HepG2 (cell line): ENCODE measurements around the gene GUCY2F. TPM values are rescaled to one million over a fixed set of nuclear protein-coding genes. Genes with fewer than 3 reads are reported as not detected.

ENCODE experiments used
- ATAC-seq: fragments of 200-7000 bp; cut with Tn5 transposase; 3 replicates; pipeline ENCODE4 v1.9.1; 2020; ENCODE audit warnings: mild to moderate bottlenecking, moderate library complexity
- BruUV-seq: library from RNA; stranded (reverse); fragments of 400-500 nt; replicated peaks from 2 replicates; lab custom pipeline; 2021; lab: Mats Ljungman, UMichigan
- CTCF ChIA-PET: fragments of 300-600 bp; formaldehyde crosslinking; extraction: SDS; loops from one replicate; lab custom pipeline; 2021; ENCODE audit warnings: low total read pairs, inconsistent platforms, low intra/inter-chr PET ratio; lab: Yijun Ruan, JAX
- POLR2A ChIA-PET: fragments of 350-600 bp; sonication (Branson Sonifier 250); formaldehyde crosslinking; loops from one replicate; lab custom pipeline; 2020; ENCODE audit warnings: antibody characterized with exemption, inconsistent platforms; lab: Yijun Ruan, JAX
- DNase-seq: peaks from one replicate; pipeline ENCODE4 v3.0.0-alpha.2; 2015; ENCODE audit warnings: low spot score
- FAIRE-seq: peaks from 3 replicates; lab custom pipeline; 2011; peaks lifted over from hg19 to GRCh38; lab: Jason Lieb, UNC
- H2AFZ ChIP-seq: one replicate; pipeline ENCODE4 v1.6.1; 2011; ENCODE audit warnings: low read length, inconsistent platforms
- H3K27ac ChIP-seq: fragments of 300-600 bp; 3 replicates; pipeline ENCODE4 v1.8.0; 2011; ENCODE audit warnings: mixed run types, mild to moderate bottlenecking, mixed read lengths, low read length, inconsistent platforms; ENCODE audit not compliant: insufficient read depth; ENCODE audit errors: extremely low read length
- H3K27me3 ChIP-seq, 2 experiments: fragments of 200-600 bp in 1 of 2; 2 replicates in 1 of 2; 3 replicates in 1 of 2; pipeline versions ENCODE4 v1.6.0 to v1.8.0; 2011; ENCODE audit warnings: low read length in 2 of 2, mild to moderate bottlenecking in 2 of 2, moderate library complexity in 2 of 2, inconsistent platforms in 1 of 2; ENCODE audit not compliant: insufficient read depth in 2 of 2, control insufficient read depth in 1 of 2
- H3K36me3 ChIP-seq, 2 experiments: fragments of 200-600 bp in 1 of 2; replicated peaks in 1 of 2; 2 replicates in 1 of 2; 3 replicates in 1 of 2; pipeline versions ENCODE4 v1.5.1 to v1.8.0; 2011; ENCODE audit warnings: low read length in 2 of 2, inconsistent platforms in 1 of 2; ENCODE audit not compliant: insufficient read depth in 2 of 2, control insufficient read depth in 1 of 2
- H3K4me1 ChIP-seq: 2 replicates; pipeline ENCODE4 v1.5.1; 2012; ENCODE audit warnings: low read length, inconsistent platforms; ENCODE audit not compliant: insufficient read depth
- H3K4me2 ChIP-seq: 2 replicates; pipeline ENCODE4 v1.6.0; 2011; ENCODE audit warnings: low read depth, low read length, inconsistent platforms
- H3K4me3 ChIP-seq, 3 experiments: fragments of 200-600 bp in 1 of 3; sonication (generic), shearing (Covaris generic) in 1 of 3; replicated peaks in 1 of 3; 2 replicates each; pipeline ENCODE4 v1.5.1; 2011 to 2016; ENCODE audit warnings: low read length in 3 of 3, inconsistent platforms in 2 of 3, low read depth in 2 of 3, mild to moderate bottlenecking in 2 of 3, control low read depth in 1 of 3, mixed read lengths in 1 of 3; ENCODE audit not compliant: insufficient read depth in 1 of 3
- H3K79me2 ChIP-seq: one replicate; pipeline ENCODE4 v1.6.1; 2011; ENCODE audit warnings: low read length, inconsistent platforms; ENCODE audit not compliant: insufficient read depth
- H3K9ac ChIP-seq: 2 replicates; pipeline ENCODE4 v1.6.0; 2011; ENCODE audit warnings: mild to moderate bottlenecking, low read depth, low read length, inconsistent platforms; ENCODE audit not compliant: insufficient read depth
- H3K9me3 ChIP-seq: 2 replicates; pipeline ENCODE4 v1.5.1; 2012; ENCODE audit warnings: mild to moderate bottlenecking, low read length
- H4K20me1 ChIP-seq: 2 replicates; pipeline ENCODE4 v1.6.0; 2011; ENCODE audit warnings: inconsistent platforms, mild to moderate bottlenecking, low read length, moderate library complexity; ENCODE audit not compliant: insufficient read depth
- AGO1 ChIP-seq: fragments of 200-400 bp; formaldehyde crosslinking; IDR thresholded peaks from 2 replicates; pipeline ENCODE4 v1.6.1; 2017; ENCODE audit warnings: mild to moderate bottlenecking, low read depth, low read length, moderate library complexity; ENCODE audit not compliant: poor library complexity, severe bottlenecking
- ARNTL ChIP-seq: sonication (generic); formaldehyde crosslinking; IDR thresholded peaks from 2 replicates; pipeline ENCODE4 v1.4.0; 2020; ENCODE audit warnings: mild to moderate bottlenecking, missing genetic modification reagents
- MIER2 ChIP-seq: IDR thresholded peaks from 2 replicates; pipeline ENCODE4 v1.6.1; 2016; ENCODE audit warnings: missing biosample characterization, missing genetic modification reagents
- RARG ChIP-seq: sonication (generic); formaldehyde crosslinking; IDR thresholded peaks from 2 replicates; pipeline ENCODE4 v1.4.0; 2020; ENCODE audit warnings: low read depth, mild to moderate bottlenecking, missing genetic modification reagents
- RFX1 ChIP-seq: fragments of 450-650 bp; IDR thresholded peaks from 2 replicates; pipeline ENCODE4 v1.6.1; 2017
- ZBTB42 ChIP-seq: sonication (generic); formaldehyde crosslinking; IDR thresholded peaks from 2 replicates; pipeline ENCODE4 v1.5.0; 2020; ENCODE audit warnings: mild to moderate bottlenecking, missing genetic modification reagents
- ZNF367 ChIP-seq: sonication (generic); formaldehyde crosslinking; IDR thresholded peaks from 2 replicates; pipeline ENCODE4 v1.4.0; 2020; ENCODE audit warnings: missing genetic modification reagents, borderline replicate concordance
- ZNF550 ChIP-seq: sonication (generic); formaldehyde crosslinking; IDR thresholded peaks from 2 replicates; pipeline ENCODE4 v1.4.0; 2020; ENCODE audit warnings: mild to moderate bottlenecking, missing genetic modification reagents, borderline replicate concordance
- ZNF564 ChIP-seq: sonication (generic); formaldehyde crosslinking; IDR thresholded peaks from 2 replicates; pipeline ENCODE4 v1.8.1; 2023; ENCODE audit warnings: mild to moderate bottlenecking, missing genetic modification reagents
- ZNF672 ChIP-seq: sonication (generic); formaldehyde crosslinking; IDR thresholded peaks from 2 replicates; pipeline ENCODE4 v1.8.1; 2022; ENCODE audit warnings: missing genetic modification reagents
- ZSCAN20 ChIP-seq: sonication (generic); formaldehyde crosslinking; IDR thresholded peaks from 2 replicates; pipeline ENCODE4 v1.4.0; 2020; ENCODE audit warnings: missing genetic modification reagents, mild to moderate bottlenecking, borderline replicate concordance
- WGBS: methylation state at CpG from one replicate; pipeline ENCODE4 v1.1.6; 2017; ENCODE audit warnings: low lambda C conversion rate; 5-methylcytosine and 5-hydroxymethylcytosine counted together
- in situ Hi-C: cut with HindIII; loops from 2 replicates; pipeline ENCODE4 v1.10.0; 2017; ENCODE audit warnings: low pct_unique_long_range_greater_than_20kb; ENCODE audit not compliant: extremely low pct_ligation_motif_present
- intact Hi-C: fragments of 100-400 bp; cut with micrococcal nuclease; formaldehyde crosslinking; loops from one replicate; pipeline ENCODE4 v1.10.0; 2022; ENCODE audit not compliant: unreplicated experiment
- polyA plus RNA-seq, 8 experiments: library from polyadenylated mRNA; depleted of rRNA in 3 of 8; stranded (reverse) in 7 of 8; unstranded in 1 of 8; fragments of >200 nt; fragmentation: Illumina TruSeq in 4 of 8; extraction: Trizol in 4 of 8; gene quantifications; 2 replicates each; pipeline versions ENCODE4 v1.2.1 to v1.2.3, GENCODE V29; 2011 to 2016; ENCODE audit warnings: low read depth in 4 of 8, missing spikeins in 1 of 8, mixed read lengths in 1 of 8; ENCODE audit not compliant: insufficient read depth in 1 of 8
- total RNA-seq, 5 experiments: library from RNA; depleted of rRNA; stranded (reverse); fragments of >200 nt; fragmentation: Illumina TruSeq; extraction: Trizol; gene quantifications; 2 replicates each; pipeline ENCODE4 v1.2.3, GENCODE V29; 2016; ENCODE audit warnings: low read depth in 1 of 5
- TF ChIP-seq, protein P1 (sequence below): sonication (generic); formaldehyde crosslinking; IDR thresholded peaks from 2 replicates; pipeline ENCODE4 v1.9.0; 2021; ENCODE audit warnings: missing genetic modification reagents, borderline replicate concordance
- TF ChIP-seq, protein P2 (sequence below): sonication (generic); formaldehyde crosslinking; IDR thresholded peaks from 2 replicates; pipeline ENCODE4 v1.5.0; 2020; ENCODE audit warnings: missing genetic modification reagents
- TF ChIP-seq, protein P3 (sequence below): sonication (generic); formaldehyde crosslinking; conservative IDR thresholded peaks from 2 replicates; pipeline ENCODE4 v1.8.0; 2022; ENCODE audit warnings: missing genetic modification reagents
- TF ChIP-seq, protein P4 (sequence below): sonication (generic); formaldehyde crosslinking; conservative IDR thresholded peaks from 2 replicates; pipeline ENCODE4 v1.4.0; 2020; ENCODE audit warnings: mild to moderate bottlenecking, missing genetic modification reagents, moderate library complexity

GUCY2F gene
- total and polyA plus RNA-seq, 2 of the 13 experiments (the other 11 are each of a cell fraction or from before 2014, with no cell fraction given), result 0.03 TPM; not detected in 1

DNA sequence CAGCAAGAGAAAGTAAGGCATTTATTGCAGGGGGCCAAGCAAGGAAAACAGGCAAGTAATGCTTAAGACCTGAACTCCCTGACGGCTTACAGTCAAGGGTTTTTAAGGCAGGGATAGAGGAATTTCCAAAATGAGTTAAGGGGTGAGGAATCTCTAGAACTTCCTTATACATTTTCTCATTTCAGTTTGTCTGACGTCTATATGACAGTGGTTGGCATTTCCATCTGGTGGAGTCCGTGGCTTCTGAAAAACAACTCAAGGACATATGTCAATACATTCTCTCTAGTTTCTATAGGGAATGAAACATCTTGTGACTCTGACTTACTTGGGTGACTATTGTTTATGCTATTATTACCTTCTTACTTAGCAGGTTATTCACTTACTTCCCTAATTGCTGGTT is 19.3 kb upstream of the GUCY2F start (continued):
- TF ChIP-seq, protein P1, sequence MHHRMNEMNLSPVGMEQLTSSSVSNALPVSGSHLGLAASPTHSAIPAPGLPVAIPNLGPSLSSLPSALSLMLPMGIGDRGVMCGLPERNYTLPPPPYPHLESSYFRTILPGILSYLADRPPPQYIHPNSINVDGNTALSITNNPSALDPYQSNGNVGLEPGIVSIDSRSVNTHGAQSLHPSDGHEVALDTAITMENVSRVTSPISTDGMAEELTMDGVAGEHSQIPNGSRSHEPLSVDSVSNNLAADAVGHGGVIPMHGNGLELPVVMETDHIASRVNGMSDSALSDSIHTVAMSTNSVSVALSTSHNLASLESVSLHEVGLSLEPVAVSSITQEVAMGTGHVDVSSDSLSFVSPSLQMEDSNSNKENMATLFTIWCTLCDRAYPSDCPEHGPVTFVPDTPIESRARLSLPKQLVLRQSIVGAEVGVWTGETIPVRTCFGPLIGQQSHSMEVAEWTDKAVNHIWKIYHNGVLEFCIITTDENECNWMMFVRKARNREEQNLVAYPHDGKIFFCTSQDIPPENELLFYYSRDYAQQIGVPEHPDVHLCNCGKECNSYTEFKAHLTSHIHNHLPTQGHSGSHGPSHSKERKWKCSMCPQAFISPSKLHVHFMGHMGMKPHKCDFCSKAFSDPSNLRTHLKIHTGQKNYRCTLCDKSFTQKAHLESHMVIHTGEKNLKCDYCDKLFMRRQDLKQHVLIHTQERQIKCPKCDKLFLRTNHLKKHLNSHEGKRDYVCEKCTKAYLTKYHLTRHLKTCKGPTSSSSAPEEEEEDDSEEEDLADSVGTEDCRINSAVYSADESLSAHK (CRISPR knock-in tag), result no peak
- no peak for TF ChIP-seq ARNTL (CRISPR knock-in tag)
- TF ChIP-seq, protein P2, sequence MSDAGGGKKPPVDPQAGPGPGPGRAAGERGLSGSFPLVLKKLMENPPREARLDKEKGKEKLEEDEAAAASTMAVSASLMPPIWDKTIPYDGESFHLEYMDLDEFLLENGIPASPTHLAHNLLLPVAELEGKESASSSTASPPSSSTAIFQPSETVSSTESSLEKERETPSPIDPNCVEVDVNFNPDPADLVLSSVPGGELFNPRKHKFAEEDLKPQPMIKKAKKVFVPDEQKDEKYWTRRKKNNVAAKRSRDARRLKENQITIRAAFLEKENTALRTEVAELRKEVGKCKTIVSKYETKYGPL (CRISPR knock-in tag), result no peak
- no peak for TF ChIP-seq ZNF550 (CRISPR knock-in tag)

DNA sequence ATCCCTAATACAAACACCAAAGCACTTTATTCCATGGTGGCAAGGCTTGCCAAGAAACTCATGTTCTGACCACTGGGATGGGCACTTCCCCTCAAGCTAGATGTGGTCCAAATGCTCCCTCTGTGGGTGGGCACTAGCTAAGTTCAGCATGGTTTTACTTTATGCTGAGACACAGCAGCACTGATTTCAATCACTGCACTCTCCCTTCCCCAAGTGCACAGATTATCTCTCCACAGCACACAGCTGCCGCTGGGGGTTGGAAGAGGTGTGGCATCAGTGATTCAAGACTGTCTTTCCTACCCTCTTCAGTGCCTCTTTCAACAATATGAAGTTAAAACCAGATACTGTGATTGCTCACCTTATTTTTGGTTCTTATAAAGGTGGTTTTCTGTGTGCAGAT is 16.5 kb upstream of the GUCY2F start:
- ATAC-seq, result no peak
- Histone ChIP-seq H3K4me2 (no peak overlapping the region), H4K20me1 (no peaks in the 10 kb centered on the region), H3K9ac (no peak overlapping the region), H3K4me1 (no peaks in the 10 kb centered on the region), H3K27me3 (no peaks in the 10 kb centered on the region), H3K27ac (no peak overlapping the region), H3K36me3 (no peaks in the 10 kb centered on the region), H3K9me3 (no peaks in the 10 kb centered on the region), H3K79me2 (no peaks in the 10 kb centered on the region), H2AFZ (no peak overlapping the region), H3K4me3 (no peak overlapping the region)
- POLR2A ChIA-PET, result no interaction called here
- no peak for DNase-seq
- 0% methylated on average over 1 of the region's 1 CpG for WGBS
- intact Hi-C loops, result no loop called here
- BruUV-seq, result no TSS peak
- in situ Hi-C loops, result no loop called here
- FAIRE-seq, result no peak
- CTCF ChIA-PET, result no interaction called here
- TF ChIP-seq ZNF564 (CRISPR knock-in tag), result no peak
- no peak for TF ChIP-seq ZNF367 (CRISPR knock-in tag)
- TF ChIP-seq RFX1, result no peak
- TF ChIP-seq RARG (CRISPR knock-in tag), result no peak
- no peak for TF ChIP-seq ZNF672 (CRISPR knock-in tag)
- TF ChIP-seq, protein P3, sequence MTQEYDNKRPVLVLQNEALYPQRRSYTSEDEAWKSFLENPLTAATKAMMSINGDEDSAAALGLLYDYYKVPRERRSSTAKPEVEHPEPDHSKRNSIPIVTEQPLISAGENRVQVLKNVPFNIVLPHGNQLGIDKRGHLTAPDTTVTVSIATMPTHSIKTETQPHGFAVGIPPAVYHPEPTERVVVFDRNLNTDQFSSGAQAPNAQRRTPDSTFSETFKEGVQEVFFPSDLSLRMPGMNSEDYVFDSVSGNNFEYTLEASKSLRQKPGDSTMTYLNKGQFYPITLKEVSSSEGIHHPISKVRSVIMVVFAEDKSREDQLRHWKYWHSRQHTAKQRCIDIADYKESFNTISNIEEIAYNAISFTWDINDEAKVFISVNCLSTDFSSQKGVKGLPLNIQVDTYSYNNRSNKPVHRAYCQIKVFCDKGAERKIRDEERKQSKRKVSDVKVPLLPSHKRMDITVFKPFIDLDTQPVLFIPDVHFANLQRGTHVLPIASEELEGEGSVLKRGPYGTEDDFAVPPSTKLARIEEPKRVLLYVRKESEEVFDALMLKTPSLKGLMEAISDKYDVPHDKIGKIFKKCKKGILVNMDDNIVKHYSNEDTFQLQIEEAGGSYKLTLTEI, result no peak
- TF ChIP-seq, protein P4, sequence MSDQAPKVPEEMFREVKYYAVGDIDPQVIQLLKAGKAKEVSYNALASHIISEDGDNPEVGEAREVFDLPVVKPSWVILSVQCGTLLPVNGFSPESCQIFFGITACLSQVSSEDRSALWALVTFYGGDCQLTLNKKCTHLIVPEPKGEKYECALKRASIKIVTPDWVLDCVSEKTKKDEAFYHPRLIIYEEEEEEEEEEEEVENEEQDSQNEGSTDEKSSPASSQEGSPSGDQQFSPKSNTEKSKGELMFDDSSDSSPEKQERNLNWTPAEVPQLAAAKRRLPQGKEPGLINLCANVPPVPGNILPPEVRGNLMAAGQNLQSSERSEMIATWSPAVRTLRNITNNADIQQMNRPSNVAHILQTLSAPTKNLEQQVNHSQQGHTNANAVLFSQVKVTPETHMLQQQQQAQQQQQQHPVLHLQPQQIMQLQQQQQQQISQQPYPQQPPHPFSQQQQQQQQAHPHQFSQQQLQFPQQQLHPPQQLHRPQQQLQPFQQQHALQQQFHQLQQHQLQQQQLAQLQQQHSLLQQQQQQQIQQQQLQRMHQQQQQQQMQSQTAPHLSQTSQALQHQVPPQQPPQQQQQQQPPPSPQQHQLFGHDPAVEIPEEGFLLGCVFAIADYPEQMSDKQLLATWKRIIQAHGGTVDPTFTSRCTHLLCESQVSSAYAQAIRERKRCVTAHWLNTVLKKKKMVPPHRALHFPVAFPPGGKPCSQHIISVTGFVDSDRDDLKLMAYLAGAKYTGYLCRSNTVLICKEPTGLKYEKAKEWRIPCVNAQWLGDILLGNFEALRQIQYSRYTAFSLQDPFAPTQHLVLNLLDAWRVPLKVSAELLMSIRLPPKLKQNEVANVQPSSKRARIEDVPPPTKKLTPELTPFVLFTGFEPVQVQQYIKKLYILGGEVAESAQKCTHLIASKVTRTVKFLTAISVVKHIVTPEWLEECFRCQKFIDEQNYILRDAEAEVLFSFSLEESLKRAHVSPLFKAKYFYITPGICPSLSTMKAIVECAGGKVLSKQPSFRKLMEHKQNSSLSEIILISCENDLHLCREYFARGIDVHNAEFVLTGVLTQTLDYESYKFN (CRISPR knock-in tag), result no peak
- TF ChIP-seq ZSCAN20 (CRISPR knock-in tag), result no peak
- no peak for TF ChIP-seq MIER2
- no peak for TF ChIP-seq AGO1
- TF ChIP-seq ZBTB42 (CRISPR knock-in tag), result no peak
